WTC11 (cell line): ENCODE measurements around the gene ZFP92.

ENCODE experiments used
- CTCF ChIP-seq: fragments of 200-600 bp; IDR thresholded peaks from 2 replicates; pipeline ENCODE4 v1.8.0; 2022; ENCODE audit warnings: antibody characterized with exemption
- ELF4 ChIP-seq: sonication (generic); formaldehyde crosslinking; IDR thresholded peaks from 2 replicates; pipeline ENCODE4 v1.8.1; 2022; ENCODE audit warnings: low read depth, mild to moderate bottlenecking, moderate library complexity, missing genetic modification reagents
- ETV6 ChIP-seq: sonication (generic); formaldehyde crosslinking; IDR thresholded peaks from 2 replicates; pipeline ENCODE4 v1.8.1; 2022; ENCODE audit warnings: mild to moderate bottlenecking, missing genetic modification reagents
- IRF2 ChIP-seq: sonication (generic); formaldehyde crosslinking; IDR thresholded peaks from 2 replicates; pipeline ENCODE4 v1.8.0; 2022; ENCODE audit warnings: low read depth, missing genetic modification reagents, borderline replicate concordance
- MAX ChIP-seq: sonication (generic); formaldehyde crosslinking; IDR thresholded peaks from 2 replicates; pipeline ENCODE4 v1.8.0; 2022; ENCODE audit warnings: mild to moderate bottlenecking, missing genetic modification reagents
- PREB ChIP-seq: sonication (generic); formaldehyde crosslinking; IDR thresholded peaks from 2 replicates; pipeline ENCODE4 v1.8.1; 2022; ENCODE audit warnings: mild to moderate bottlenecking, missing genetic modification reagents, moderate library complexity, borderline replicate concordance
- ZNF121 ChIP-seq: sonication (generic); formaldehyde crosslinking; IDR thresholded peaks from 2 replicates; pipeline ENCODE4 v1.8.0; 2023; ENCODE audit warnings: missing genetic modification reagents

- TF ChIP-seq CTCF (no peak), MAX (CRISPR knock-in tag) (no peak), ZNF121 (CRISPR knock-in tag) (no peak), PREB (CRISPR knock-in tag) (no peak), IRF2 (CRISPR knock-in tag) (no peak), ELF4 (CRISPR knock-in tag) (no peak), ETV6 (CRISPR knock-in tag) (no peak)
These were observed 24.6 kb downstream of the ZFP92 start for GRCh38 chrX:153435845-153436244.
